HG03558 (cell line): ENCODE measurements around the gene TUBB8B.
"Not testable (repeated sequence)": the region's sequence is repeated elsewhere in the genome, so short reads cannot be mapped to it uniquely, and the experiment has no call there.

Experiments used
- ATAC-seq: cut with Tn5 transposase; IDR thresholded peaks from one replicate; pipeline ENCODE4 v1.9.1; 2021; ENCODE audit warnings: moderate number of reproducible peaks; ENCODE audit not compliant: unreplicated experiment; ENCODE audit errors: extremely low read depth

Gene TUBB8B

DNA sequence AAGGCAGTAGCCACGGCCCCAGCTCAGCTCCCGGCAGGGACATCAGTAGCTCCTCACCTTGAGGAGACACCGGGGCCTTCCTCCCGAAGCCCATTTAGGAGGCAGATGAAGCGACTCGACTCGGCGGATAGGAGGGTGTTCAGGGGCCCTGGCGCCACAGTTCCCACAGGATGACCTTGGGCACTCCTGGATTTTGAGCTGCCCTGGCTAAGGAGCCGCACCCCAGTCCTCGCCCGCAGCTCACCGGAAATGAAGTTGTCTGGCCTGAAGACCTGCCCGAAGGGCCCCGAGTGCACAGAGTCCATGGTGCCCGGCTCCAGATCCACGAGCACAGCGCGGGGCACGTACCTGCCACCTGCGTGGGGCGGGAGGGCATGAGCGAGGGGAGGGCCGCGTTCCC is 719 bp downstream of the TUBB8B start:
- ATAC-seq, result not testable (repeated sequence)

DNA sequence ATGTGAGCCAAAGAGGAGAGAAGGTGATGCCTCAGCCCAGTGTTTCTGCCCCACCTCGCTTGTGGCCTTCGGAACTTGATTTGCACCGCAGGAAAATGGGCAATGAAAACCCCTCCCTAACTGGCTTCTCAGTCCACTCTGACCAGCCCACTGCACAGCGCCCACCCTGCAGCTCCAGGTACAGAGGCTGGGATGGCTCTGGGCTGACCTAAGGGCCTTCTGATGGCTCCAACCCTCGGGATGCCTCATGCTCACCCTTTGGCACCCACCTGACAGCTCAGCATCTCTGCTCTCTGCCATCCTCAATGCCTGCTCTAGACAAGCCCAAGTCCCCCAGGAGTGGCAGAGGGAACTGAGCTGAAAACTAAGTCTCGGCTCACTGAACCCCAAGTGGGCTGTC is 36.2 kb downstream of the TUBB8B start:
- not testable (repeated sequence) for ATAC-seq

DNA sequence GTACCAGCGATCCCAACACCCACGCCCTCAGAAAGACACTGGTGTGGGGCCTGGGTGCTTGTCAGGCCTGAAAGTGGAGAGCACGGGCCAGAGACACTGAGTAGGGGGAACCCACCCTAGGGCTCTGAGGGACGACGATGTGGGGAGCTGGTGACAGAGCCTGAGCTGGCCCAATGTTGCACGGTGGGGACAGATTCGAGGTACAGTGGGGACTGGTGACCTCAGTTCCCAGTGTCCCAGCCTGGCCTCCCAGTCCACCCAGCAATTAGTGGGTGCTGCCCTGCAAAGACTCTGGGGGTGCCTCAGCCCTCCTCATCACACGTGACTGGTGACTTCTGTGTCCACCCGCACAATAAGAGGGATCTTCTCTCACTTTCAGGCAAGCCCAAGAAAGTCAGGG is 36.6 kb downstream of the TUBB8B start:
- not testable (repeated sequence) for ATAC-seq

DNA sequence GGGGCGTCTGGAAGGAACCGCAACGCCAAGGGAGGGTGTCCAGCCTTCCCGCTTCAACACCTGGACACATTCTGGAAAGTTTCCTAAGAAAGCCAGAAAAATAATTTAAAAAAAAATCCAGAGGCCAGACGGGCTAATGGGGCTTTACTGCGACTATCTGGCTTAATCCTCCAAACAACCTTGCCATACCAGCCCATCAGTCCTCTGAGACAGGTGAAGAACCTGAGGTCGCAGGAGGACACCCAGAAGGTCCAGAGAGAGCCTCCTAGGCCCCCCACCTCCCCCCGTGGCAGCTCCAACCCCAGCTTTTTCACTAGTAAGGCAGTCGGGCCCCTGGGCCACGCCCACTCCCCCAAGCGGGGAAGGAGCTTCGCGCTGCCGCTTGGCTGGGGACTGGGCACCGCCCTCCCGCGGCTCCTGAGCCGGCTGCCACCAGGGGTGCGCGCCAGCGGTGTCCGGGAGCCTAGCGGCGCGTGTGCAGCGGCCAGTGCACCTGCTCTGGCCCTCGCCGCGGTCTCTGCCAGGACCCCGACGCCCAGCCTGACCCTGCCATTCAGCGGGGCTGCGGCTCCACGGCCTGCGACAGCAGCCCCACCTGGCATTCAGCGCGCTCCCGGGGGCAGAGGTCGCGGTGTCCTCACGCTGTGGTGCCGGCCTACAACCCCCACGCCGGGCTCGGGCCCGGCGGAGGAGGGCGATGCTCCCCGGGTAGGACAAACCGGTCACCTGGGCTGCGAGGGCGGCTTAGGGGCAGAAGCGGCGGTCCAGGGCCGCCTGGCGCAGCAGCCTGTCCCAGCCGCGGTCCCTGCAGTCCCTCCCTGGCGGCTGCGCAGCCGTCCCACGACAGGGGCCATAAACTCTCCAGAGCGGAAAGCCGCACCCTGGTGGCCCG is 37.8 kb downstream of the TUBB8B start:
- not testable (repeated sequence) for ATAC-seq

GRCh38 chr18:10624-11184 is 38.7 kb downstream of the TUBB8B start:
- ATAC-seq, result not testable (repeated sequence)

GRCh38 chr18:9937-10336 is 39.5 kb downstream of the TUBB8B start:
- ATAC-seq, result not testable (repeated sequence)
